Bronchial epithelial cell (primary cell): Measurements from ENCODE around the gene SIK3. TPM values are rescaled to one million over a fixed set of nuclear protein-coding genes. Genes with fewer than 3 reads are reported as not detected.

ENCODE experiments used
- DNase-seq: peaks from one replicate; pipeline ENCODE4 v3.0.0-alpha.2; 2010; ENCODE audit warnings: low read depth
- FAIRE-seq: peaks from 2 replicates; lab custom pipeline; 2011; peaks lifted over from hg19 to GRCh38; lab: Jason Lieb, UNC
- H3K27me3 ChIP-seq: 2 replicates; pipeline ENCODE4 v1.5.1; 2011; ENCODE audit warnings: low read length; ENCODE audit not compliant: control insufficient read depth, insufficient read depth
- H3K36me3 ChIP-seq: 2 replicates; pipeline ENCODE4 v1.5.1; 2011; ENCODE audit warnings: low read length; ENCODE audit not compliant: control insufficient read depth, insufficient read depth
- H3K4me3 ChIP-seq: 2 replicates; pipeline ENCODE4 v1.5.1; 2011; ENCODE audit warnings: mild to moderate bottlenecking, low read depth, low read length, control low read depth
- CTCF ChIP-seq: IDR thresholded peaks from 2 replicates; pipeline ENCODE4 v1.5.1; 2011; ENCODE audit warnings: mild to moderate bottlenecking, moderate library complexity, low read length, control low read depth, inconsistent platforms; ENCODE audit not compliant: insufficient read depth, severe bottlenecking
- total RNA-seq: library from RNA; depleted of rRNA; stranded (reverse); fragments of >200 nt; gene quantifications from 2 replicates; pipeline ENCODE4 v1.2.1, GENCODE V29; 2014

The SIK3 gene
- total RNA-seq, 1 donor from 2014 or later: 6.8 TPM

GRCh38 chr11:117083011-117083935 is 15.0 kb downstream of the SIK3 start:
- DNase-seq: no peak
- Histone ChIP-seq H3K27me3 (no peaks in the 10 kb centered on the region), H3K36me3 (no peaks in the 10 kb centered on the region), H3K4me3 (no peak overlapping the region)
- no peak for FAIRE-seq
- no peak for TF ChIP-seq CTCF

GRCh38 chr11:117081908-117082307 is 16.3 kb downstream of the SIK3 start:
- no peak for TF ChIP-seq CTCF
- H3K27me3 ChIP-seq: no peaks in the 10 kb centered on the region
- H3K4me3 ChIP-seq: no peak overlapping the region
- DNase-seq (no peak), FAIRE-seq (no peak)
- no peaks in the 10 kb centered on the region for H3K36me3 ChIP-seq

GRCh38 chr11:117080370-117080769 is 17.9 kb downstream of the SIK3 start:
- Histone ChIP-seq H3K27me3 (no peaks in the 10 kb centered on the region), H3K4me3 (no peak overlapping the region), H3K36me3 (no peaks in the 10 kb centered on the region)
- no peak for DNase-seq
- FAIRE-seq: no peak
- no peak for TF ChIP-seq CTCF

- no peak overlapping the region for H3K4me3 ChIP-seq
- TF ChIP-seq CTCF: no peak
- H3K36me3 ChIP-seq: no peaks in the 10 kb centered on the region
- no peak for DNase-seq
- H3K27me3 ChIP-seq: no peaks in the 10 kb centered on the region
- FAIRE-seq: peak; percentile 18
Measured at GRCh38 chr11:117076941-117077691, 21.1 kb downstream of the SIK3 start.

- FAIRE-seq (no peak), DNase-seq (peak; percentile 75)
- Histone ChIP-seq H3K27me3 (no peaks in the 10 kb centered on the region), H3K4me3 (no peak overlapping the region), H3K36me3 (no peaks in the 10 kb centered on the region)
- no peak for TF ChIP-seq CTCF
Measured at GRCh38 chr11:117075186-117075585, 23.0 kb downstream of the SIK3 start.
